Fibroblast of gingiva (primary cell): ENCODE results near the gene NPY.
"Not testable (repeated sequence)": the region's sequence is repeated elsewhere in the genome, so short reads cannot be mapped to it uniquely, and the experiment has no call there.

Source experiments
- DNase-seq: peaks from one replicate; pipeline ENCODE4 v3.0.0-alpha.2; 2011; ENCODE audit warnings: low read depth

NPY gene

DNA sequence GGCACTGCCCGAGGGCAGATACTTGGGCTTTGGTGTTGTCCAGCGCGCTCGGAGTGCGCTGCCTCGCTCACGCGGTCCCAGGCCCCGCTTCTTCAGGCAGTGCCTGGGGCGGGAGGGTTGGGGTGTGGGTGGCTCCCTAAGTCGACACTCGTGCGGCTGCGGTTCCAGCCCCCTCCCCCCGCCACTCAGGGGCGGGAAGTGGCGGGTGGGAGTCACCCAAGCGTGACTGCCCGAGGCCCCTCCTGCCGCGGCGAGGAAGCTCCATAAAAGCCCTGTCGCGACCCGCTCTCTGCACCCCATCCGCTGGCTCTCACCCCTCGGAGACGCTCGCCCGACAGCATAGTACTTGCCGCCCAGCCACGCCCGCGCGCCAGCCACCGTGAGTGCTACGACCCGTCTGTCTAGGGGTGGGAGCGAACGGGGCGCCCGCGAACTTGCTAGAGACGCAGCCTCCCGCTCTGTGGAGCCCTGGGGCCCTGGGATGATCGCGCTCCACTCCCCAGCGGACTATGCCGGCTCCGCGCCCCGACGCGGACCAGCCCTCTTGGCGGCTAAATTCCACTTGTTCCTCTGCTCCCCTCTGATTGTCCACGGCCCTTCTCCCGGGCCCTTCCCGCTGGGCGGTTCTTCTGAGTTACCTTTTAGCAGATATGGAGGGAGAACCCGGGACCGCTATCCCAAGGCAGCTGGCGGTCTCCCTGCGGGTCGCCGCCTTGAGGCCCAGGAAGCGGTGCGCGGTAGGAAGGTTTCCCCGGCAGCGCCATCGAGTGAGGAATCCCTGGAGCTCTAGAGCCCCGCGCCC is at the start of gene NPY:
TSS of gene NPY (plus strand) at position 294 of the 802 bp plus-strand sequence. CDS start 1,051 bp downstream, outside the sequence.
- no peak for DNase-seq

DNA sequence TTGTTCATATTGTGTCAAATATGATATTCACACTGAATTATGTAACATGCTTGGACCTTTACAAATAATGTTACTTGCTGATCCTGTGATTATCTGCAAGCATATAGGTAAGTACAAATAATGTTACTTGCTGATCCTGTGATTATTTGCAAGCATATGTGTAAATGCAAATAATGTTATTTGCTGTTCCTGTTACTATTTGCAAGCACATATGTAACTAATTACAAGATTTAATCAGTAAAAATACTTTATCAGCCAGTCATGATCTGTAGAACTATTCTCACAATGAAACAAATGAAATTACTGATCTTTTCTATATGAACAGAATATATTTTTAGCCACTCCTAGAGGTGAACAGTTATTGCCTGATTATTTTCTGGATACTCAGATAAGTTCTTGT is 44.7 kb upstream of the NPY start:
- no peak for DNase-seq

DNA sequence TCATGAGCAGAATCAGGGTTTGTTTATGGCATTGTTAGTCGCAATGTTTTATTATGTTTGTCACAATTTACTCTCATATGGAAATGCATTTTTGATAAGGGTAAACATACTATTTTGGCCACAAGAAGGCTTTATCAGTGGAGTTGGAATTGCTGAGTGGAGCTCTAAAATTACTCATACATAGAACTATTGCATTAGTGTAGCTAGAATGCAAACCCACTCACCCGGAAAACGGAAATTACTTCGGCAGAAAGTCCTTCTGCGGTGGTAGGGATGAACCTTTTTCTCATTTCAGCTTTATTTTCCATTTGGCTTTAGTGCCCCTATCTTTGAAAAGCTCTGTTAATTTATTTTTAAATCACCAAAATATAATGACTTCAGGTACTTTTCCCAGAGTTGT is 42.8 kb upstream of the NPY start:
- DNase-seq, result no peak

DNA sequence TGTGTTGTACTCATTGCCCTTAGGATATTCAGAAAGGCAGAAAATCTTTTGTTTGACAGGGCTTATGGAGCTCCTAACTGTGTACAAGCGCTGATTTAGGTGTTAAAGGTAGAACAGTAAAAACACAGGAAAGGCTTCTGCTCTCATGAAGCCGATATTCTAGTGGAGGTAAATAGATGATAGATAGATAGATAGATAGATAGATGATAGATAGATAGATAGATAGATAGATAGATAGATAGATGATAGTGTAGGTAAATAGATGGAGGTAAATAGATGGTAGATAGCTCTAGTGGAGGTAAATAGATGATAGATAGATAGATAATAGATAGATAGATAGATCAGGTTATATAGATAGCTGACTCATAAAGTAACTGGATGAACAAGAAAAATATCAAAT is 39.4 kb upstream of the NPY start:
- DNase-seq, result no peak

DNA sequence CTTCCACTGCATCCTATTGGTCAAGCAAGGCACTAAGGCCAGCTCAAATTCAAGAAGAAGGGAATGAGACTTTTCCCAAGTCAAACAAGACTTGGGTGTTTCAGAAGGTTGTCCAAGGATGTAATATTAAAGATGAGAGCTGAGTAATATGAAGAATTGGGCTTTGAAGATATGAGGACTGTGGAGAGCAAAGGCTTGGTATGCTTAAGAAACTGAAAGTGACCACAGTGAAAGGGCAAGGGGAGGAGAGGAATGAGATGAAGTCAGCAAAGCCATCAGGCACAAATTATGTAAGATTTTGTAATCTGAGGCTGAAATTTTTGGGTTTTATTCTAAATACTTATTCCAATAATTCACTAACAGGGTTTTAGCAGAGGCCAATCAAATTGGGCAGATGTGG is 38.6 kb upstream of the NPY start:
- DNase-seq, result no peak

DNA sequence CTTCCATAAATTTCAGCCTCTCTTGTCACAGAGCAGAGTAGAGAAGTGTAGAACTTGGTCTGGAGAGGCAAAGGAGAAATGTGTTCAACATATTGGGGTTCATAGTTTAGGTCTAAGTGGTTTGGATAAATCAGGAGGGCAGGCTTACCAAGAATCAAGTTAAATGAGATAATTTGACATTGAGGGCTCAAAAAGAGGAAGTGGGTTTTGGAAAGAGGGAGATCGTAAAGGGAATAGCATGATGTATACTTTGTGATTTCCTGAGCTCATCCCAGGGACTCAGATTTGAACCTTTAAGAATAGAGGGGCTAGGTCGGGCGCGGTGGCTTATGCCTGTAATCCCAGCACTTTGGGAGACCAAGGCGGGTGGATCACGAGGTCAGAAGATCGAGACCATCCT is 34.7 kb upstream of the NPY start:
- no peak for DNase-seq

DNA sequence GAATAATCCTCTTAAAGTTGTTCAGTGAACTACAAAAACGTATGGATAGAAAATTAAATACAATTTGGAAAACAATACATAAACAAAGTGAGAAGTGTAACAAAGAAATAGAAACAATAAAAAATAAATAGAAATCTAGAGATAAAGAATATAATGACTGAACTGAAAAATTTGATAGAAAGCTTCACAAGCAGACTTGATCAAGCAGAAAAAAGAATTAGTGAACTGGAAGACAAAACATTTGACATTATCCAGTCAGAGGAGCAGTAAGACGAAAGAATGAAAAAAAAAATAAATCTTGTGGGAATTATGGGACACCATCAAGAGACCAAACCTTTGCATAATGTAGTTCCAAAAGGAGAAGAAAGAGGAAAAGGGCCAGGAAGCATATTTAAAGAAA is 32.4 kb upstream of the NPY start:
- DNase-seq, result no peak

DNA sequence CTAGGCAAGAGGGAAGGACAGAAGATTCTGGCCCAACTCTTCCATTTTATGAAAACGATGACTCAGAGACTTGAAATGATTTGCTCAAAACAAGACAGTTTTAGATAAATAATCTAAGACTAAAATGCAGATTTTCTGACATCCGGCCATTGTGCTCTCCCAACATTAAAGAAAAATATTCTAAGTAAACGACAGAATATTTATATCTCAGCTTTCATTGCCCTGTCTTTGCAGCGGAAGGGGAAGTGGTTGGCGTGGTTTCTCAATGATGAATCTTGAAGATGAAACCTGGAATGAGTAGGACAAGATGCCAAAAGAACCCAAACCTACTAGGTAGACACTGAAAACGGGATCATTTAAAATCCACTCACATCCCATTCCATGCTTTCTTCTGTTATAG is 28.9 kb upstream of the NPY start:
- no peak for DNase-seq

DNA sequence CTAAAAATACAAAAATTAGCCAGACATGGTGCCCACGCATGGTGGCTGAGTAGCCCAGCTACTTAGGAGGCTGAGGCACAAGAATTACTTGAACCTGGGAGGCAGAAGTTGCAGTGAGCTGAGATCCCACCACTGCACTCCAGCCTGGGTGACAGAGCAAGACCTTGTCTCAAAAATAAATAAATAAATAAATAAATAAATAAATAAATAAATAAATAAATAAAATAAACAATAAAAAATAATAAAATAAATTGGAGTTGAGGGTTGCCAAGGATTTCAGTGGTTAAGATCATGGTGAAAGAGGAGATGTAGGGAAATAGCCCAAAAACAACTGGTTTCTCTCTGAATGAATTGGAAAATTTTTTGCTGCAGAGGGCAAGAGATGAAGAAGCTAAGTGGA is 25.7 kb upstream of the NPY start:
- not testable (repeated sequence) for DNase-seq

DNA sequence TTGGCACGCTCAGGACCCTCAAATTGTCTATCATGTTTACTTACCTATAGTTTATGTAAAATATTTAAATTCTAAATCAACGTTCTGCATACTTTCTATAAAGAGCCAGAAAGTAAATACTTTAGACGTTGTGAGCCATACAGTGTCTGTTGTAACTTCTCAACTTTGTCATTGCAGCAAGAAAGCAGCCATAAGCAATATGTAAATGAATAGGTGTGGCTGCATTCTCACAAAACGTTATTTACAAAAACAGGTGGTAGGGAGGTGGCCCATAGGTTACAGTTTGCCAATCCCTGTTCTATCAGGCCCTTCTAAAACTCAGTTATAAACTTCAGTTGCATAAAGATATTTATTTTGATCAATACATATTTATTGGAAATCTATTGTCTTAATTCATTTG is 12.1 kb upstream of the NPY start:
- no peak for DNase-seq

DNA sequence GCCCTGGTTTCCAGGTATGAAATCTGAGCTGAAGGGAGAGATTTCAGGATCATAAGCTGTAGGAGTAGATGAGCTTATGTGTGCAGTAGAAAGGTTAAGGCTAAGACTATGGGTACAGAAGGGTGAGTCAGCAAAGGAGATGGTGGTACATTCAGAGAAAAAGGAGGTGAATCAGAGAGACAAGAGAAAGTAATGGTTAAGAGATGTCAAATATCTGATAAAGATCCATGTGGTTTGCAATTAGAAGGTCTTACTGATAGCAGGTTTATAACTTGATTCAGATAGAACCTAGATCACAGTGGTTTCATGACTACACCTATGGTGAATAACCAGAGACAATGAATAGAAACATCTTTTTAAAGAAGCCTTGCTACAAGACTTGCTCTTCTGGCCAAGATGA is 4.5 kb upstream of the NPY start:
- DNase-seq, result no peak

DNA sequence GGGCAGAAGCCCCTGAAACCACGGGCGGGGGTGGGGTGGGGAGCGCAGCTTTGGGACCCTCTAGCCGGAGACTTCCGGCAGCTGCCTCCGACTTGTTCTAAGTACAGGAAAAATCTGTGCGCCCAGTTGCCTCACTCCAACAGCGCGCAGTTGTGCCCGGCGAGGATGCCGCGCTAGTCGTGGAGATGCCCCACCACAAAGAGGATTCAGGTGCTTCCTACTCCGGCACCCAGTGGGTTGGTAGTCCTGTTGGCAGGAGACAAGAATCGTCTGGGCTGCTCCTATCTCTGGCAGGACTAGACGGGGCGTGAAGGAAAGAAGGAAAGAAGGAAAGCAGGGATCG is 465 bp upstream of the NPY start:
- no peak for DNase-seq

DNA sequence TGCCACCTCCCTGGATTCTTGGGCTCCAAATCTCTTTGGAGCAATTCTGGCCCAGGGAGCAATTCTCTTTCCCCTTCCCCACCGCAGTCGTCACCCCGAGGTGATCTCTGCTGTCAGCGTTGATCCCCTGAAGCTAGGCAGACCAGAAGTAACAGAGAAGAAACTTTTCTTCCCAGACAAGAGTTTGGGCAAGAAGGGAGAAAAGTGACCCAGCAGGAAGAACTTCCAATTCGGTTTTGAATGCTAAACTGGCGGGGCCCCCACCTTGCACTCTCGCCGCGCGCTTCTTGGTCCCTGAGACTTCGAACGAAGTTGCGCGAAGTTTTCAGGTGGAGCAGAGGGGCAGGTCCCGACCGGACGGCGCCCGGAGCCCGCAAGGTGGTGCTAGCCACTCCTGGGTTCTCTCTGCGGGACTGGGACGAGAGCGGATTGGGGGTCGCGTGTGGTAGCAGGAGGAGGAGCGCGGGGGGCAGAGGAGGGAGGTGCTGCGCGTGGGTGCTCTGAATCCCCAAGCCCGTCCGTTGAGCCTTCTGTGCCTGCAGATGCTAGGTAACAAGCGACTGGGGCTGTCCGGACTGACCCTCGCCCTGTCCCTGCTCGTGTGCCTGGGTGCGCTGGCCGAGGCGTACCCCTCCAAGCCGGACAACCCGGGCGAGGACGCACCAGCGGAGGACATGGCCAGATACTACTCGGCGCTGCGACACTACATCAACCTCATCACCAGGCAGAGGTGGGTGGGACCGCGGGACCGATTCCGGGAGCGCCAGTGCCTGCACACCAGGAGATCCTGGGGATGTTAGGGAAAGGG is 913 bp downstream of the NPY start:
- no peak for DNase-seq

DNA sequence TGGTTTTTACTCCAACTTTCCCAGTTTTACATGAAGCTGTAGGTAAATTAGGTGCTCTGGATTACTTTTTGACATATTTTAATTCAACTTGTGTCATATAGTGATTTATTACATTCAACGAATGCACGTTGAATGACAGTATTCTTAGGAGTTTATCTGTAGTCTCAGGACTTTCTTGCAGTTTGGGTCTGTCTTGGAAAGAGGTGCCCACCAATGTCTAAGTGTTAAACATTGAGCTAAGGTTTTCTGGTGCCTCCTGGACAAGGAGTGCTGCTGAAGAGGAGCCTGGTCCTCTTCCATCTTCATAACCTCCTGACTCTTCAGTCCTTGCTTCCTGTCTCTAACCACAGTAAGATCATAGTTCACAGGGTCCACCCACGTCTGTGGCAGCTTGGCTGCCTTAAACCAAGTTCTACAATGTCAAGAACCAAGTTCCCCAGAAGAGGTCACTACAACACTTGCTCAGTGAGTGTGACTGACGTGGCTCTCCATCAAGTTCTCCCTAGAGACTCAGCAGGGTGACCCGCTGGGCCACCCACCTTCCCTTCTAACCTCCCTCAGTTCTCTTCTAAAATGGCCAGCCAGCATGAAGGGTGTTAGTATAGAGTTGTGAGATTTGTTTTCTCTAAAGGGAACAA is 6.1 kb downstream of the NPY start:
- DNase-seq, result peak; percentile 9

DNA sequence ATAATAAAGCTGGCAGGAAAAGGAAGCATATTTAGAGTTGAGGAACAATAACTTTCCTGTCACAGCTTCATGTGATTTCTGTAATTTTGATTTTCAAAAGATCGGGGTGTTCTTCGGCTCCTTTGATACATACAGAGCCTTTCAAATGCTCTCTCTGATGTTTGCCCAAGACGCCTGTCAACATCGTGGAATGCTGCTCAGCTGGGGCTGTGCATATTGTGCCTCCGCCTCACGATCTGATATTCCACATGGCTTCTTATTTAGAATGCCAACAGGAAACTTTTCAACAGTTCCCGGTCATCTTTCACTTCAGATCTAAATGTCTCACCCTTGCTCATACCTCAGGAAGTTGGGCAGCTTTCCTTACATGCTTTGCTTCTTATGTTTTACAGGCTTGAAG is 7.3 kb downstream of the NPY start:
- DNase-seq, result no peak

DNA sequence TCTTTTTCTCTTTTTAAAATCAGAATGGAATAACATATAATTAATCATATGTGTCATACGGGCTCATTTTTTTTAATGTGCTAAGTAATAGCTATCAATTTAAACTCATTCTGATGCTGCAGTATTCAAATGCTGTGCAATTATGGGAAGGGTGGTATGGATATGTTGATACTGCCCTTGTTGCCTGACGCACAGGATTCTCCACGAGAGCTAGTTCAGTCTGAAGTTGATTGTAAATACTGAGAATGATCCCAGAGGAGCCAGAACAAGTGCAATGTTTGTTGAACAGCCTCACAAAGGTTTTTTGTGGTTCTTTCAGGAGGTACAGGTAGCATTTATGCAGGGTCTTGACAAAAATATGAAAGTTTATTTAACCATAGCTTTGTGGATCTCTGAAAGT is 13.4 kb downstream of the NPY start:
- no peak for DNase-seq

DNA sequence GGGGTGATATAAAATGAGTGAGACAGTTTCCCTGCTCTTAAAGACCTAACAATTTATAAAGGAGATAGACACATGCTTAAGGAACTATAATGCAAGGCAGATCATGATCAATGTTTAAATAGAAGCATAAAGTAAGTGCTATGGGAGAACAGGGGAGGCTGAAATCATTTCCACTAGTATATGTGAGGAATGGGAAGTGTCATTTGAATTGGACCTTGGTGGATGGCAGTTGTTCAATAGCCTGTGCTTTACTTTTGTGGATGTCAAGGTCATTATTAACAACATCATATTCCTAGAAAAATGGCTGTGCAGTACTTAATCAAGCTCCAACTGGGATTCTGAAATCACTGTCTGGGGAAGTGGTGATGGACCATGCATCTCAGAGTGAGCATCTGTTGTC is 14.7 kb downstream of the NPY start:
- no peak for DNase-seq

DNA sequence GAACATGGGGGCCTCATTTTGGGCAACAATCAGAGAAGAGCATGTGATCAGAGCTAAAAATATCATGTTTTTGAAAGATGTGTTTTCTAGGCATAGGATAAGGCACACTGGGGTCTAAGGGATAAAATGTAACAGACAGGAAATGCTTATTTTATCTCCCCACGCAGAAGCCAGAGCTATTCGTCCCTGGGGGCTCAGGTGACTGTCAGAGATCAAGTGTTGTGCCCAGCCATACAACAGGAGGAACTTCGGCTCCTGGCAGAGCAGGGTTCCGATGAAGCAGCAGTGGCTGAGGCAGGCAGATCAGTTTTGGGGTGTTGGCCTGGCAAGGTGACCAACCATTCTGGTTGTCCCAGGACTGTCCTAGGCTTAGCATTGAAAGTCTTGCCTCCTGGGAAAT is 15.2 kb downstream of the NPY start:
- DNase-seq, result no peak

DNA sequence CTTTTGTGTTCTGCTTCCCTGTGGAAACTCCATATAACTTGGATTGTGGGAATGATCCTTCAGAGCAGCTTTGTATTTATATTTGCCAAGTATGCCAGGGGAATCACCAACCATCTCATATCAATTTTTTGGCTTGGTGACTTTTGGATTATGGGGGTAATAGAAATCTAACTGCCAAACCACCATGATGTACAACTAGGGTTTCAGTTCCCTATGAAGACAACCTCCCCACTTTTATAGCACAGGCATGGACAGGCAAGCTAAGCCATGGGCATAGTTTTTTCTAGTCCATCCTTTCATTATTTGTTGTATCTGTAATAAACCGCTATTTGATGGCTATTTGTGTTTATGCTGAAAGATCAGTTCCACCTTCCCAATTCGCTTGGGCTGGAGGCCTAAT is 17.7 kb downstream of the NPY start:
- no peak for DNase-seq

DNA sequence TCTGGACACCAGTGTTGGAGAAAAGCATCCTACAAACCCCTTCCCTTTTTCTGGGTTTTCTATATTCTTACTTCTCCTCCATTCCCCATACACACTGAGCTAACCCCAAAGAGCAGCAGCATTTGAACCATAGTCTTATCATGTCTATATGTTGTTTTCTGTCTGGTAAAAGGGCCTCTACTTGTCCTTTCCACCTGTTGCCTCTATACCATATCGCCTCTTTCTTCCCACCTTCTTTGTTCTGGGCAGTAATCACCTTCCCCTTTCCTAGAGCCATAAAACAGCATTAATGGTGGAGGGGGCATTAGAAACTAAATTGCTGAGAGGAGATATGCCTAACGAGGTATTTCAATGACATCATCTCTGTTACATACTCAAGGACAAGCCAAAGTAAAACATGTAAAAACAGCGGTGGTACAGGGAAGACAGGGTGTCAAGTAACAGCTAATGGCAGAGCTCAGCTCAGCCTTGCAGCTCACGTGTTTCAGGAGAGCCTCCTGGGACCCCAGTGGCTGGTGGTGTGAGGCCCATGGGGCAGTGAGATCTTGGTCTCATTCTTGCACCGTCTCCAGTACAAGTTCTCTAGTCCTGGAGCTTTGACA is 20.6 kb downstream of the NPY start:
- DNase-seq, result no peak

DNA sequence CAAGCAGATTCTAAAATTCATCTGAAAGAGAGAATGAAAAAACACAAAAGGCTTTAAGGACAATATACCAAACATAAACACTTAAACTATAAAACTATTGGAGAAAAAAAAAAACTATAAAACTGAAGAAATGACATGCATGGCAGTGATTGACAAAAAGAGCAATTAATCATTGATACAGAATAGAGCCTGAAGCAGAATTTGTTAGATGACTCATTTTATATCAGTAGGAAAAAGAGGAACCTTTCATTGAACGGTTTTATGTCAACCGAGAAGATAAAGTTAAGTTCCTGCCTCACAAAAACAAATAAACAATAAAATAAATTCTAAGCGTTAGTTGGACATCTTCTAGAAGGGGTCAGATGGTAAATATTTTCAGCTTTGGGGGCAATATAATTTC is 23.3 kb downstream of the NPY start:
- DNase-seq, result no peak

DNA sequence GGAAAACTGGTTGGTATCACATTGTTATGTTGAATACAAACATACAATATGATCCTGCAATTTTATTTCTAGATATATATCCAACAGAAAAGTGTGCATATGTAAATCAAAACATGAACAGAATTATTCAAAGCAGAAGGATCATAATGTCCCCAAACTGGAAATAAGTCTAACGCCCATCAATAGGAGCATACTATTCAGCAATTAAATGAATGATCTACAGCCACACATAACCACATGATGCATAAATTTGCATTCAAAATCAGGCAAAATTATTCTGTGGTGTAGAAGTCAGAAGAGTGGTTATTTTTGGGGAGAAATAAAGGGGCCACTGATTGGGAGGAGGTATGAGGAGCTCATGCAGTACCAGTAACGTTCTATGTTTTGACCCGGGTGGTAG is 28.6 kb downstream of the NPY start:
- DNase-seq, result no peak

DNA sequence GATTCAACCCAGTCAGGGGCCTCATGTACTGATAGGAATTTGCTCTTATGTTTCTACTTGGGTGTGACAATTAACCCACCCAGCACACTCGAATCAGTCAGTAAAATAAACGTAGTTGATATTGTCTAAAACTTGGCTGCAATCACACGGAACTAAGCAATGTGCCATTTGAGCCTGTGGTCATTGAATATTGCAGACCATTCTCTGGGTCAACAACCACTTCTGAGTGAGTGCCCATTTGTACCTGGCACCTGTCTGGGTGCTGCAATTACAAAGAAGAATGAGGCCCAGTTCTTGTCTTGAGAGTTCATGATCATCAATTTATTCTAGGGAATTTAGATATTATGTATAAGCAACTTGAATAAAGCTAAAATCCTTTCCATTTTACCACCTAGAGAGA is 29.8 kb downstream of the NPY start:
- no peak for DNase-seq
